Stimulated activated CD8-positive, alpha-beta memory T cell treated with anti-CD3 and anti-CD28 coated beads, Interleukin-2, amount 100 ng/mL, for 1 hour (primary cell): ENCODE data around the gene GAL3ST1.

Experiments
- DNase-seq, 2 donors: peaks; one replicate each; pipeline ENCODE4 v3.0.0-alpha.2; 2020; ENCODE audit warnings: low read depth in 2 of 2

GAL3ST1 gene

DNA sequence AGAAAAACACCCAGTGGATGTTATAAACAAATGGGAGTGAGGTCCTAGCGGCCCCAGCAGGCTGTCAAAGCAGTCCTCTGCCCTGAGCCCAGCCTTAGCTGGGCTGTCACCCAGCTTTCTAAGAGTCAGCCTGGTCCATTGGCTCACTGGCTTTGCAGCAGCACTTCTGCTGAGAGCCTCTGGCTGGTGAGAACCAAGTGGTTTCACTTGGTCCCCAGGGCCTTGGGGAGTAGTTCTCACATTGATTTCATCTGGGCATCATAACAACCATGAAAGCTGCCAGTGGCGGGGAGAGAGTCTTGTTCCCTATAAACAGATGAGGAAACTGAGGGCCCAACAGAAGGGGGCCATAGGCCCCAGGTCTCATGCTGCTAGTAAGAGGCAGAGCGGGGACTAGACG lies 39.3 kb downstream of the GAL3ST1 start:
- DNase-seq: no peak

DNA sequence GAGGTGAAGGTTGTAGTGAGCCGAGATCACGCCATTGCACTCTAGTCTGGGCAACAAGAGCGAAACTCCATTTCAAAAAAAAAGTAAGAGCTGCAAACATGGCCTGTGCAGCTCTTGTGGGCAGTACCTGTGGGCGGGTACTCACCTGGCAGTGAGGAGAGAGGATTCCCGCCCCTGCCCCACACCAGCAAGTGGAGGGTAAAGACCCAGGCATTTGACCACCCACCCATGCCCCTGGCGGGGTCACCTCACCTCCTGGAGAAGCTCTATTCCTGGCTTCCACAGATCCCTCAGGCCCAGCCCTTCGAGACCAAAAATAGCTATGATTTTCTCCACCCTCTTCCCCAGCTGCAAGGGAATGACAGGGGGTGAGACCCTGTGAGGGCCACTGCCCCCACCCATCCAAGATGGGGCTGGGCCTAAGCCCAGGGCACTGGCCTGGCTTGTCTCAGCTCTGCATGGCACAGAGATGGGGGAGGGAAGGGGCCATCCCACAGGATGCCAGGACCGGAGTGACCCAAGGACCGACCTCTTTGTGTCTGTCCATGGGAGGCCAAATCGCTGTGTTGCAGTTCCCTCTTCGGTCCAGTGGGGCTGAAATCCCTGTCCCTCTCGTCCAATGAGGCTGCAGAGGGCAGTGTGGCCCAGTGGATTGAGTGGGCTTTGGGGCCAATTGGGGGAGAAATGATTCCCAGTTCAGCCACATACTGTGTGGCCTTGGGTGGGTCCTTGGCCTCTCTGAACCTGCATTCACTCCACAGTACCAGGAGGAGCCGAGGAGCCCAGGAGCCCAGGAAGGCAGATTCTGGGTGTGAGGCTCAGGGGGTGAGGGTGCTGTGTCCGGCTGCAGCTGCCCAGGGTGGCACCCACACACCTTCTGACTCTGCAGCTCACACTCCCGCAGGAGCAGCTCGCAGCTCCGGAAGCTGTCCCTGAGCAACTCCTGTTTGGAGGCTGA lies 42.5 kb downstream of the GAL3ST1 start:
- DNase-seq: no peak

DNA sequence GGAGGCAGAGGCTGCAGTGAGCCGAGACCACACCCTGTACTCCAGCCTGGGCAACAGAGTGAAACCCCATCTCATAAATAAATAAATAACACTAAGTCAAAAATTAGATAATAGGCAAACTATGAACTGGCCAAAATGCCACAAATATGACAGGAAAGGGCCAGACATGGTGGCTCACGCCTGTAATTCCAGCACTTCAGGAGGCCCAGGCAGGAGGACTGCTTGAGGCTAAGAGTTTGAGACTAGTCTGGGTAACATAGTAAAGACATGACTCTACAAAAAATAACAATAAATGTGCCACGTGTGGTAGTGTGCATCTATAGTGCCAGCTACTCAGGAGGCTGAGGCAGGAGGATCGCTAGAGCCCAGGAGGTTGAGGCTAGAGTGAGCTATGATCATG lies 47.8 kb downstream of the GAL3ST1 start:
- no peak for DNase-seq

DNA sequence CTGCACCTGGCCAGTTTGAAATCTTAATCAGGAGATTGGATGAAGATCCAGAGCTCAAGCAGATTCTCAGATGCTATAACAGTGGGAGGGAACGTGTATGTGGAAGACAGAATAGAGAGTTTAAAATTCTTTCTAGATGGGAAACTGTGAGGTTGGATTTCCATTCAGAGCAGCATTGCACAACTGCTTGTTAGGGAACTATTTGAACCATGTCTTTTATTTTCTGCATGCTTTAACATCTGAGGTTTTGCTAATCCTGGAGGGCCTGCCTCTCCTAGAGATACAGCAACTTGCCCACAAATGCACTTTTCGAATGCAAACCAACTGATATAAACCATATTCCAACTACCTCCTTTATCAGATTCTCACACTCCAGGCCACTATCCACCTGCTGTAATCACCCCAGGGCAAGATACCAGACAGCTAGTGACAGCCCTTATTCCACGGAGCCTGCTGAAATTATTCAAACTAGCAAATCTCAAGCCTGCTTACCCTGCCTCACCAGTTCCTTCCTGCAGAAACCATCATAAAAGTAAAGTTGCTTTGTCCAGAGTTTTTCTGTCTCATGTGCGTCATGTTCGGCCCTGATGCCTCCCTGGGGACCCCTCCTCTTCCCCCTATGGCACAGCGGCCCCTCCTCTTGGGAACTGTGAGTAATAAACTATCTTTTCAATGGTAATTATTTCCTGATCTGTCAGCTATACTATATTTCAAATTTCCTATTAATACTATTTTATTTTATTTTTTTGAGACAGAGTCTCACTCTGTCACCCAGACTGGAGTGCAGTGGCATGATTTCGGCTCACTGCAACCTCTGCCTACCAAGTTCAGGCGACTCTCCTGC lies 50.6 kb downstream of the GAL3ST1 start:
- no peak for DNase-seq

DNA sequence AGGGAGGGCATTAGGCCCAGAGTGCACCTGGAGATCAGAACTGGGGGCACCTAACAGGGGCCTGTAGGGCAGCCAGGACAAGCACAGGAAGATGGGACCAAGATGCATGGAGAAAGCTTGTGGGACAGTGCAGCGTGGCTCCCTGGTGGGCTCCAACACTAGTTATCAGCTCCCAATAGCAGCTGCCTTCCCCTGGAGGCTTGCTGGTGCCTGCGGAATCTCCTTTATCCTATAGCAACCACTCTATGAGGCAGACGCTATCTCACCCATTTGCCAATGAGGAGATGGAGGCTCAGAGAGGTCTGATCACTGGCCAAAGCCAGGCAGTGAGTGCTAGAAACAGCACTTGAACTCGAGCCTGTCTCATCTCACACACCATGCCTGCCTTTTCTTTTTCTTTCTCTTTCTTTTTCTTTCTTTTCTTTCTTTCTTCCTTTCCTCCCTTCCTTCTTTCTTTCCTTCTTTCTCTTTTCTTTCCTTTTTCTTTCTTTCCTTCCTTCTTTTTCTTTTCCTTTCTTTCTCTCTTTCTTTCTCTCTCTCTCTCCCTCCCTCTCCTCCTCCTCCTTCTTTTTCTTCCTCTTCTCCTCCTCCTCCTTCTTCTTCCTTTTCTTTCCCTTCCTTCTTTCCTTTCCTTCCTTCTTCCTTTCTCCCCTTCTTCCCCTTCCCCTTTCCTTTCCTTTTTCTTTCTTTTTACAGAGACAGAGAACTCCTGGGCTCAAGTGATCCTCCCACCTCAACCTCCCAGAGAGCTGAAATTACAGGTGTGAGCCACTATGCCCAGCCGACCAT lies 52.9 kb downstream of the GAL3ST1 start:
- DNase-seq: no peak

- no peak for DNase-seq
Observed at GRCh38 chr22:30519842-30520425, 54.5 kb downstream of the GAL3ST1 start.

- no peak for DNase-seq
Observed at GRCh38 chr22:30516731-30517130, 57.7 kb downstream of the GAL3ST1 start.

GRCh38 chr22:30516273-30516672 lies 58.2 kb downstream of the GAL3ST1 start:
- DNase-seq: no peak

DNA sequence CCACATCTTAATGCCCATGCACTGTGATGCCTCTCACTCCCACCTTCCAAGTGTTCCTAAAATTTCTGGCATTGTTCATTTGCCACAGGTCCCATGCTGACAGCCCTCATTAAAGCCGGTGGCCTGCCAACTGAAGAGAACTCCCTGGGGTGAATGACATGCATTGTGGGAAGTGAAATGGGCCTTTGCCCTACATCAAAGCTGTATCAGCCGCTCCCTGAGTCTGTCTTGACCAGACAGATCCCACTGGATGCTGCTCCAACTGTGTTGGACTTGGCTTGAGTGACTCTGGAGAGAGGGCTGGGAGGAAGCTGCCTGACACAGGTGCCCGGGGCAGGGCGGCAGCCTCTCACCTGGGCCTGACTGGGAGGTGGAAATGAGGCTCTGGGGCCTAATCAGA lies 60.2 kb downstream of the GAL3ST1 start:
- no peak for DNase-seq

DNA sequence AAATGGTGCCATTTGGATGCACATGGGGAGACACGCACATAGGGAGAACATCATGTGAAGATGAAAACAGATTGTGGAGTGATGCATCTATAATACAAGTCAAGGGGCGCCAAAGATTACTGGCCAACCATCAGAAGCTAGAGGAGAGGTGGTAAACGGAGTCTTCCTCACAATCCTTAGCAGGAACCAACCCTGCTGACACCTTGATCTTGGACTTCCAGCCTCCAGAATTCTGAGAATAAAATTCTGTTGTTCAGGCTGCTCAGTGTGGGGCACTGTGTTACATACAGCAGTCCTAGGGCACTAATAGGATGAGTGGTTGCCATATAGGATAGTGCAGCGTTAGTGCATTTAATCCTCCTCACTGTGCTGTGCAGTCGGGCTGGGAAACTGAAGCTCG lies 61.0 kb downstream of the GAL3ST1 start:
- no peak for DNase-seq

DNA sequence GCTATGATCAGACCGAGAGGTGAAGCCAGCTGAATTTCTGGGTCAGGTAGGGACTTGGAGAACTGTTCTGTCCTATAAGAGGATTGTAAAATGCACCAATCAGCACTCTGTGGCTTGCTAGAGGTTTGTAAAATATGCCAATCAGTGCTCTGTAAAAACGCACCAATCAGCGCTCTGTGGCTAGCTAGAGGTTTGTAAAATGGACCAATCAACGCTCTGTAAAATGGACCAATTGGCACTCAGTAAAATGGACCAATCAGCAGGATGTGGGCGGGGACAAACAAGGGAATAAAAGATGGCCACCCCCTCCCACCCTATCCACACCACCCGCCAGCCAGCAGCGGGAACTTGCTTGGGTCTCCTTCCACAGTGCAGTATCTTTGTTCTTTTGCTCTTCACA lies 62.6 kb downstream of the GAL3ST1 start:
- DNase-seq: no peak

DNA sequence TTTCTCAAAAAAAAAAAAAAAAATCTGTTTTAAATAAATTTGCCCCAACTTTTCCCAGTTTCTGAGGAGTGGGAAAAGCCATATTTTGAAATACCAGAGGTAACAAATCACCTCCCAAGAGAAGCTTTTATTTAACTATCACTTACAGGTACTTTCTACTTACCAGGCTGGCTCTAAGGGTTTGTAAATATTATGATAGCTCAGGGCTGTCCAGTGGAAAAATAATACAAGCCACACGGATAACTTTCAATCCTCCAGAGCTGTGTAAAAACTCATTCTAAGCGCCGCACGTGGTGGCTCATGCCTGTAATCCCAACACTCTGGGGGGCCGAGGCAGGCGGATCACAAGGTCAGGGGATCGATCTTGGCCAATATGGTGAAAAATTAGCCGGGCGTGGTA lies 63.4 kb downstream of the GAL3ST1 start:
- DNase-seq: no peak

GRCh38 chr22:30508216-30508615 lies 66.2 kb downstream of the GAL3ST1 start:
- no peak for DNase-seq

DNA sequence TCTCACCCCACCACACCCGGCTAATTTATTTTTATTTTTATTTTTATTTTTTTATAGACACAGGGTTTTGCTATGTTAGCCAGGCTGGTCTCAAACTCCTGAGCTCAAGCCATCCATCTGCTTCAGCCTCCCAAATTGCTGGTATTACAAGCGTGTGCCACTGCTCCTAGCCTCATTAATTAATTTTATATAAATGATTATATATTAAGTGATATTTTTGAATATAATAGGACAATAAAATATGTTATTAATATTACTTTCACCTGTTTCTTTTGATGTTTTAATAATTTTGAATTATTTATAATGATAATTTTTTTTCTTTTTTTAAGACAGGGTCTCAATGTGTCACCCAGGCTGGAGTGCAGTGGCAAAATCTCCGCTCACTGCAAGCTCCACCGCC lies 66.8 kb downstream of the GAL3ST1 start:
- no peak for DNase-seq

DNA sequence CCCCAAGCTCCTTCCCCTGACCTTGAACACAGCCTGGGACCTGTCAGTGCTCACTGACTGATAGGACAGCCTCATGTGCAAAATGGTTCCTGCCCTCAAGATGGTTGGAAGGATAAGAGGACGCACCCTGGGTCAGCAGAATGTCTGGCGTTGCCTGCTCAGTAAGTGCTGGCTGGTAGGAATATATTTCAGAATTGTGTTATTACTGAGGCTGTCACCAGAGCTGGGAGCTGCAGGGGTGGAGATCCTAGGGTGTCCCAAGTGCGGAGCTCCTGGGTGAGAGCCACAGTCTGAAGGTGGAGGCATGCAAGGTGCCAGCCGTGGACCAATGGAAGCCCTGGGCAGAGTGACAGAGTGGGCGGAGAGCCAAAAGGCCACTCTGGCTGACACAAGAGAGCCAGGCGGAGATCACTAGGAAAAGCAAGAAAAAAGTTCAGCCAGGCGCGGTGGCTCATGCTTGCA lies 67.9 kb downstream of the GAL3ST1 start:
- DNase-seq: no peak
